ENCODE results near the gene AGMAT. TPM values are rescaled to one million over a fixed set of nuclear protein-coding genes. Genes with fewer than 3 reads are reported as not detected.
A peak's percentile ranks its signal among the peaks of the same experiment; 100 is the strongest.

AGMAT gene
- polyA plus RNA-seq, 3 donors, result not detected

DNA sequence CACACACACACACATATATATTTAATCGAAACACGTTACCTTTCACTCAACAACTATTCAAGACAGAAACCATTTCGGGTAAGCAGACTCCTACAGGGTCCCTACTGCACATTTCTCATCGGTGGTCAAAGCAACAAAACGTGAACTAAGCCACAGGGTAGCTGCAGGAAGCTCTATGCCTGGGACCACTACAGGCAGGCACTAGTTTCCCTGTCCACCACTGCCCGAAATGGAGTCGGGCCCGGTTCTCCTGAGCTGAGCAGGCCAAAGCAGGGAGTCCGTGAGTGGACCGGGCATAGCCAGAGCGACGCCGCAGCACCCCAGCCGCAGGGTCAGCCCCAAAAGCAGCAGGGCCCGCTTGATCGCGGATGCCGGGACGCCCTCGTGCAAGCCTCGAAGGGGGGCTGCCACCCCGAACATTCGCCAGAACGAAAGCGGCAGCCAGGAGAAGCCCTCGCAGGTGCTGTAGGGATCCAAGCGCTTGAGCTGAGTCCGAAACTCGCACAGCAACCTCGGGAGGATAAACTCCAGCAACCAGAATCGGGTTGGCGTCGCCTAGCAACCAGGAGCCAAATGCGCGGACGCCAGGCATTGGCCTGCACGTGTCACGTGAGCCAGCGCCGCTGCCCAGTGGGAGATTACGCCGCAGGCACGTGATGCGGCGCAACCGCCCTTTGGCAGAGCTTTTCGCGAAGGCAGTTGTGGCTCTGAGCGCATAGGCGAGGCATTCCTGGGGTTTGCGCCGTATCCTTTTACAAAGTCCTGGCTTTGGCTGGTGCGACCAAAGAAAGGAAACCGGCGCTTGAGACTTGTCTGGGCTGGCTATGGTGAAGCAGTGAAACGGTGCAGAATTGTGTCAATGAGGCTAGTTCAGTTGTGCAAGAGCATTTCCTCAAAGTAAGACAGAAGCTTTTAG, 18.5 kb upstream of the AGMAT start:
- intact Hi-C loops (cut with micrococcal nuclease), result no loop called here
- Histone ChIP-seq H3K9me3 (replicated peaks in 1 of 2; ENCODE audit: control insufficient read depth in 1 of 2, insufficient read depth in 1 of 2, low read length in 2 of 2) (no peaks in the 10 kb centered on the region), H3K9ac (ENCODE audit: insufficient read depth, low read length, poor library complexity, severe bottlenecking) (peak overlapping the region; percentile 62), H3K27ac (ENCODE audit: low read depth in 1 of 2, low read length in 2 of 2) (peak overlapping the region; percentile 77), H3K4me2 (replicated peaks; ENCODE audit: extremely low read depth, low read length, poor library complexity, severe bottlenecking) (peak overlapping the region; percentile 94), H3K79me2 (ENCODE audit: insufficient read depth, low read length) (no peaks in the 10 kb centered on the region), H2AFZ (ENCODE audit: insufficient read depth, low read depth, low read length, poor library complexity, severe bottlenecking) (peak overlapping the region; percentile 99), H3K4me3 (replicated peaks in 1 of 3; ENCODE audit: low read depth in 2 of 3, low read length in 3 of 3) (peak overlapping the region; percentile 40 to 86 (median 64)), H3K4me1 (ENCODE audit: control insufficient read depth in 1 of 2, insufficient read depth in 2 of 2, low read length in 2 of 2) (peaks cover 11 to 15% of the 10 kb centered on the region in 2 donors), H3K27me3 (ENCODE audit: control insufficient read depth in 2 of 2, insufficient read depth in 2 of 2, low read length in 2 of 2) (no peaks in the 10 kb centered on the region), H3K36me3 (replicated peaks in 1 of 2; ENCODE audit: control insufficient read depth in 1 of 2, insufficient read depth in 2 of 2, low read length in 2 of 2) (no peaks in the 10 kb centered on the region), H4K20me1 (ENCODE audit: insufficient read depth, low read length) (no peaks in the 10 kb centered on the region)
- TF ChIP-seq, protein P1, sequence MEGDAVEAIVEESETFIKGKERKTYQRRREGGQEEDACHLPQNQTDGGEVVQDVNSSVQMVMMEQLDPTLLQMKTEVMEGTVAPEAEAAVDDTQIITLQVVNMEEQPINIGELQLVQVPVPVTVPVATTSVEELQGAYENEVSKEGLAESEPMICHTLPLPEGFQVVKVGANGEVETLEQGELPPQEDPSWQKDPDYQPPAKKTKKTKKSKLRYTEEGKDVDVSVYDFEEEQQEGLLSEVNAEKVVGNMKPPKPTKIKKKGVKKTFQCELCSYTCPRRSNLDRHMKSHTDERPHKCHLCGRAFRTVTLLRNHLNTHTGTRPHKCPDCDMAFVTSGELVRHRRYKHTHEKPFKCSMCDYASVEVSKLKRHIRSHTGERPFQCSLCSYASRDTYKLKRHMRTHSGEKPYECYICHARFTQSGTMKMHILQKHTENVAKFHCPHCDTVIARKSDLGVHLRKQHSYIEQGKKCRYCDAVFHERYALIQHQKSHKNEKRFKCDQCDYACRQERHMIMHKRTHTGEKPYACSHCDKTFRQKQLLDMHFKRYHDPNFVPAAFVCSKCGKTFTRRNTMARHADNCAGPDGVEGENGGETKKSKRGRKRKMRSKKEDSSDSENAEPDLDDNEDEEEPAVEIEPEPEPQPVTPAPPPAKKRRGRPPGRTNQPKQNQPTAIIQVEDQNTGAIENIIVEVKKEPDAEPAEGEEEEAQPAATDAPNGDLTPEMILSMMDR (IDR thresholded peaks at IDR 0.05), result no peak
- 2% methylated on average over 56 of the region's 56 CpGs for WGBS (ENCODE audit: insufficient coverage)
- peaks cover 0 to 2% (median 0%) of the 10 kb centered on the region in 7 donors for H3K9me3 Mint-ChIP-seq
- peaks cover 10% of the 10 kb centered on the region for H3K4me1 Mint-ChIP-seq
- H3K4me3 Mint-ChIP-seq, result peak overlapping the region; percentile 81 to 96
- peaks cover 0 to 6% (median 2%) of the 10 kb centered on the region in 3 donors for H3K27me3 Mint-ChIP-seq (ENCODE audit: low read depth in 3 of 3)
- DNase-seq, result peak; percentile 92 to 96 (median 94)
- peak overlapping the region; percentile 91 to 98 (median 96) for H3K27ac Mint-ChIP-seq
- peaks cover 0 to 1% of the 10 kb centered on the region in 2 donors for H3K36me3 Mint-ChIP-seq

- no peak for DNase-seq
- Histone ChIP-seq H3K79me2 (ENCODE audit: insufficient read depth, low read length) (no peaks in the 10 kb centered on the region), H3K4me2 (replicated peaks; ENCODE audit: extremely low read depth, low read length, poor library complexity, severe bottlenecking) (no peak overlapping the region), H3K4me3 (replicated peaks in 1 of 3; ENCODE audit: low read depth in 2 of 3, low read length in 3 of 3) (no peak overlapping the region), H2AFZ (ENCODE audit: insufficient read depth, low read depth, low read length, poor library complexity, severe bottlenecking) (no peak overlapping the region), H3K27ac (ENCODE audit: low read depth in 1 of 2, low read length in 2 of 2) (no peak overlapping the region), H3K4me1 (ENCODE audit: control insufficient read depth in 1 of 2, insufficient read depth in 2 of 2, low read length in 2 of 2) (peaks cover 6% of the 10 kb centered on the region in 2 donors), H3K36me3 (replicated peaks in 1 of 2; ENCODE audit: control insufficient read depth in 1 of 2, insufficient read depth in 2 of 2, low read length in 2 of 2) (no peaks in the 10 kb centered on the region), H3K27me3 (ENCODE audit: control insufficient read depth in 2 of 2, insufficient read depth in 2 of 2, low read length in 2 of 2) (no peaks in the 10 kb centered on the region), H3K9ac (ENCODE audit: insufficient read depth, low read length, poor library complexity, severe bottlenecking) (no peak overlapping the region), H4K20me1 (ENCODE audit: insufficient read depth, low read length) (no peaks in the 10 kb centered on the region), H3K9me3 (replicated peaks in 1 of 2; ENCODE audit: control insufficient read depth in 1 of 2, insufficient read depth in 1 of 2, low read length in 2 of 2) (no peaks in the 10 kb centered on the region)
- peaks cover 0 to 1% of the 10 kb centered on the region in 2 donors for H3K36me3 Mint-ChIP-seq
- no peaks in the 10 kb centered on the region for H3K9me3 Mint-ChIP-seq
- peaks cover 5% of the 10 kb centered on the region for H3K4me1 Mint-ChIP-seq
- 86% methylated on average over 1 of the region's 2 CpGs for WGBS (ENCODE audit: insufficient coverage)
- H3K4me3 Mint-ChIP-seq, result no peak overlapping the region
- TF ChIP-seq, protein P1 (IDR thresholded peaks at IDR 0.05), result no peak
- intact Hi-C loops (cut with micrococcal nuclease), result no loop called here
- H3K27me3 Mint-ChIP-seq (ENCODE audit: low read depth in 3 of 3), result peaks cover 5 to 20% (median 8%) of the 10 kb centered on the region in 3 donors
- no peak overlapping the region for H3K27ac Mint-ChIP-seq
Observed at GRCh38 chr1:15598436-15598835, 13.6 kb upstream of the AGMAT start.

Measured in CD14-positive monocyte (primary cell).